H1 (cell line): ENCODE results near the gene MTX3. TPM values are rescaled to one million over a fixed set of nuclear protein-coding genes. Genes with fewer than 3 reads are reported as not detected.

Source experiments
- CTCF ChIA-PET: fragments of 300-600 bp; sonication (Branson Sonifier 250); formaldehyde crosslinking; loops from one replicate; lab custom pipeline; 2021; ENCODE audit not compliant: partially characterized antibody; lab: Charles Lee
- POLR2A ChIA-PET: fragments of 300-600 bp; sonication (Branson Sonifier 250); formaldehyde crosslinking; loops from one replicate; lab custom pipeline; 2021; ENCODE audit warnings: inconsistent platforms; ENCODE audit not compliant: partially characterized antibody; lab: Charles Lee
- DNase-seq, 2 experiments: peaks; one replicate each; pipeline versions ENCODE4 v3.0.0 to v3.0.0-alpha.2; 2010 to 2022; ENCODE audit warnings: low spot score in 2 of 2, low read depth in 1 of 2, mixed read lengths in 1 of 2
- FAIRE-seq: peaks from 2 replicates; lab custom pipeline; 2011; peaks lifted over from hg19 to GRCh38; lab: Jason Lieb, UNC
- H2AFZ ChIP-seq: 2 replicates; pipeline ENCODE4 v1.8.1; 2012; ENCODE audit warnings: low read length, inconsistent platforms
- H2AK5ac ChIP-seq: 2 replicates; pipeline ENCODE4 v1.6.1; 2013; ENCODE audit warnings: low read depth, low read length
- H2BK120ac ChIP-seq: replicated peaks from 2 replicates; pipeline ENCODE3; 2013; ENCODE audit warnings: low read depth, low read length, inconsistent platforms
- H2BK12ac ChIP-seq: 2 replicates; pipeline ENCODE4 v1.6.1; 2013; ENCODE audit warnings: low read depth, low read length
- H2BK15ac ChIP-seq: 2 replicates; pipeline ENCODE4 v1.6.1; 2013; ENCODE audit warnings: low read length
- H2BK20ac ChIP-seq: 2 replicates; pipeline ENCODE4 v1.6.1; 2013; ENCODE audit warnings: low read length
- H2BK5ac ChIP-seq: 2 replicates; pipeline ENCODE4 v1.6.1; 2013; ENCODE audit warnings: low read depth, low read length
- H3K14ac ChIP-seq: 2 replicates; pipeline ENCODE4 v1.6.1; 2013; ENCODE audit warnings: inconsistent platforms; ENCODE audit not compliant: insufficient read length
- H3K18ac ChIP-seq: 2 replicates; pipeline ENCODE4 v1.6.1; 2013; ENCODE audit warnings: low read length; ENCODE audit errors: extremely low read depth
- H3K23ac ChIP-seq: 2 replicates; pipeline ENCODE4 v1.6.1; 2013; ENCODE audit warnings: inconsistent platforms; ENCODE audit not compliant: insufficient read length
- H3K23me2 ChIP-seq: 2 replicates; pipeline ENCODE4 v1.6.1; 2013; ENCODE audit warnings: low read depth, low read length
- H3K27ac ChIP-seq: 2 replicates; pipeline ENCODE4 v1.6.1; 2011; ENCODE audit warnings: low read depth, low read length, inconsistent platforms
- H3K27me3 ChIP-seq, 4 experiments: replicated peaks in 1 of 4; 1 replicate in 1 of 4; 2 replicates in 3 of 4; pipeline versions ENCODE4 v1.6.1 to v1.8.1; 2011 to 2013; ENCODE audit warnings: low read length in 3 of 4, mild to moderate bottlenecking in 3 of 4, inconsistent platforms in 2 of 4, mixed read lengths in 2 of 4, moderate library complexity in 1 of 4; ENCODE audit not compliant: control insufficient read depth in 3 of 4, insufficient read depth in 3 of 4; ENCODE audit errors: extremely low read depth in 1 of 4
- H3K36me3 ChIP-seq, 4 experiments: 2 replicates each; pipeline versions ENCODE4 v1.6.1 to v1.8.1; 2011 to 2013; ENCODE audit warnings: mild to moderate bottlenecking in 4 of 4, low read length in 3 of 4, moderate library complexity in 2 of 4, control low read depth in 1 of 4, inconsistent platforms in 1 of 4; ENCODE audit not compliant: insufficient read depth in 4 of 4, control insufficient read depth in 2 of 4
- H3K4ac ChIP-seq: replicated peaks from 2 replicates; pipeline ENCODE3; 2013; ENCODE audit warnings: low read length, low read depth, mixed read lengths, inconsistent platforms; ENCODE audit not compliant: insufficient read length
- H3K4me1 ChIP-seq, 4 experiments: replicated peaks in 1 of 4; 1 replicate in 1 of 4; 2 replicates in 3 of 4; pipeline versions ENCODE4 v1.6.1 to v1.8.1; 2011 to 2013; ENCODE audit warnings: low read length in 3 of 4, inconsistent platforms in 2 of 4, mixed read lengths in 1 of 4; ENCODE audit not compliant: insufficient read depth in 4 of 4, control insufficient read depth in 3 of 4
- H3K4me2 ChIP-seq, 2 experiments: 2 replicates each; pipeline versions ENCODE4 v1.6.1 to v1.8.1; 2011 to 2013; ENCODE audit warnings: low read depth in 2 of 2, low read length in 2 of 2, control low read depth in 1 of 2, inconsistent platforms in 1 of 2, mild to moderate bottlenecking in 1 of 2; ENCODE audit not compliant: insufficient read depth in 1 of 2
- H3K4me3 ChIP-seq, 4 experiments: fragments of 200-600, 300-600 bp in 1 of 4; sonication (generic), shearing (Covaris generic), sonication (Bioruptor Twin) in 1 of 4; 2 replicates each; pipeline versions ENCODE4 v1.5.1 to v1.8.1; 2011 to 2016; ENCODE audit warnings: low read length in 4 of 4, low read depth in 3 of 4, control low read depth in 2 of 4, inconsistent platforms in 2 of 4, mild to moderate bottlenecking in 2 of 4, mixed read lengths in 1 of 4, moderate library complexity in 1 of 4; ENCODE audit not compliant: insufficient read depth in 2 of 4; ENCODE audit errors: extremely low read depth in 1 of 4
- H3K56ac ChIP-seq: replicated peaks from 2 replicates; pipeline ENCODE3; 2013; ENCODE audit warnings: low read depth, mild to moderate bottlenecking, mixed read lengths, low read length, inconsistent platforms; ENCODE audit not compliant: insufficient read length
- H3K79me1 ChIP-seq: 2 replicates; pipeline ENCODE4 v1.6.1; 2013; ENCODE audit warnings: low read depth, low read length, control low read depth
- H3K79me2 ChIP-seq, 2 experiments: 2 replicates each; pipeline versions ENCODE4 v1.6.1 to v1.8.1; 2012 to 2013; ENCODE audit warnings: low read length in 2 of 2, mild to moderate bottlenecking in 2 of 2, inconsistent platforms in 1 of 2; ENCODE audit not compliant: insufficient read depth in 2 of 2, control insufficient read depth in 1 of 2
- H3K9ac ChIP-seq, 4 experiments: replicated peaks in 1 of 4; 1 replicate in 1 of 4; 2 replicates in 3 of 4; pipeline versions ENCODE4 v1.6.1 to v1.8.1; 2011 to 2013; ENCODE audit warnings: low read depth in 3 of 4, low read length in 3 of 4, control low read depth in 2 of 4, mild to moderate bottlenecking in 2 of 4, moderate library complexity in 2 of 4, inconsistent platforms in 1 of 4; ENCODE audit errors: extremely low read depth in 1 of 4
- H3K9me3 ChIP-seq, 2 experiments: 2 replicates each; pipeline versions ENCODE4 v1.6.1 to v1.8.1; 2012 to 2013; ENCODE audit warnings: mild to moderate bottlenecking in 2 of 2, moderate library complexity in 2 of 2, control low read depth in 1 of 2, inconsistent platforms in 1 of 2, low read depth in 1 of 2, low read length in 1 of 2, mixed read lengths in 1 of 2; ENCODE audit not compliant: insufficient read depth in 2 of 2
- H4K20me1 ChIP-seq, 2 experiments: replicated peaks in 1 of 2; 2 replicates each; pipeline versions ENCODE3 to v1.8.1; 2011 to 2013; ENCODE audit warnings: inconsistent platforms in 2 of 2, low read length in 2 of 2, mild to moderate bottlenecking in 1 of 2; ENCODE audit not compliant: insufficient read depth in 2 of 2, control insufficient read depth in 1 of 2
- H4K5ac ChIP-seq: 2 replicates; pipeline ENCODE4 v1.6.1; 2013; ENCODE audit warnings: low read length, low read depth, mixed read lengths, inconsistent platforms; ENCODE audit not compliant: insufficient read length
- H4K8ac ChIP-seq: 2 replicates; pipeline ENCODE4 v1.8.0; 2013; ENCODE audit warnings: mild to moderate bottlenecking, moderate library complexity, low read length, inconsistent platforms; ENCODE audit not compliant: insufficient read depth; ENCODE audit errors: extremely low read depth
- H4K91ac ChIP-seq: replicated peaks from 2 replicates; pipeline ENCODE3; 2013; ENCODE audit warnings: low read length, mixed read lengths, inconsistent platforms; ENCODE audit not compliant: insufficient read length
- RBBP5 ChIP-seq: IDR thresholded peaks from 2 replicates; pipeline ENCODE4 v1.7.1; 2012; ENCODE audit warnings: low read depth, mild to moderate bottlenecking, inconsistent platforms, low read length, moderate library complexity, borderline replicate concordance
- WGBS, 2 experiments: shearing (Covaris generic) in 1 of 2; methylation state at CpG; one replicate each; pipeline versions ENCODE4 v1.1.6 to v1.1.7; 2013 to 2015; ENCODE audit warnings: low lambda C conversion rate in 2 of 2, mixed read lengths in 2 of 2, inconsistent platforms in 1 of 2, low coverage in 1 of 2, missing lambda C conversion rate in 1 of 2; ENCODE audit not compliant: insufficient replicate concordance in 2 of 2, insufficient coverage in 1 of 2, insufficient read length in 1 of 2; ENCODE audit errors: extremely low coverage in 1 of 2, missing lambda C conversion rate in 1 of 2; 5-methylcytosine and 5-hydroxymethylcytosine counted together
- polyA plus RNA-seq, 7 experiments: library from polyadenylated mRNA; depleted of rRNA in 3 of 7; stranded (reverse) in 5 of 7; unstranded in 2 of 7; fragments of >200 nt in 5 of 7; fragments of 200-250 nt in 2 of 7; gene quantifications; 1 replicate in 5 of 7; 2 replicates in 1 of 7; 4 replicates in 1 of 7; pipeline versions ENCODE4 v1.2.1 to v1.2.3, GENCODE V29; 2011 to 2013; ENCODE audit warnings: missing spikeins in 2 of 7, mixed read lengths in 2 of 7
- total RNA-seq: library from RNA; stranded (reverse); fragmentation: NEBNext Ultra II Directional; extraction: Animal tissue kit (Norgen Biotek cat#: 25700); gene quantifications from 2 replicates; pipeline ENCODE4 v1.2.1, GENCODE V29; 2021

The MTX3 gene
- total and polyA plus RNA-seq, 2 of the 8 experiments (the other 6 are each of a cell fraction or from before 2014, with no cell fraction given): 9.4 to 28.8 TPM

- Histone ChIP-seq H2BK15ac (no peak overlapping the region), H3K79me1 (no peaks in the 10 kb centered on the region), H3K4ac (no peak overlapping the region), H3K27me3 (no peaks in the 10 kb centered on the region), H3K36me3 (peaks cover 2 to 27% (median 8%) of the 10 kb centered on the region in 4 experiments; a peak in 4 of 8 replicates), H3K27ac (no peak overlapping the region), H3K9me3 (no peaks in the 10 kb centered on the region), H2BK120ac (no peak overlapping the region), H2AK5ac (no peak overlapping the region), H3K14ac (no peak overlapping the region), H4K91ac (no peak overlapping the region), H3K23me2 (no peaks in the 10 kb centered on the region), H4K5ac (no peak overlapping the region), H3K56ac (no peak overlapping the region), H4K8ac (no peak overlapping the region), H3K4me3 (no peak overlapping the region), H2BK5ac (no peak overlapping the region; the same call in 1 of the 2 replicates), H4K20me1 (peaks cover 0 to 1% of the 10 kb centered on the region in 2 experiments), H2BK12ac (no peak overlapping the region), H3K4me1 (peaks cover 0 to 2% (median 0%) of the 10 kb centered on the region in 4 experiments; a peak in 1 of 7 replicates), H3K4me2 (no peak overlapping the region), H3K23ac (no peak overlapping the region), H3K79me2 (no peaks in the 10 kb centered on the region), H3K18ac (no peak overlapping the region), H2AFZ (no peak overlapping the region), H3K9ac (no peak overlapping the region), H2BK20ac (no peak overlapping the region)
- DNase-seq (no peak), FAIRE-seq (peak; percentile 24)
- 85% methylated on average over 5 of the region's 5 CpGs; no CpG with 5 or more reads in 1 of the 2 experiments for WGBS, 2 experiments
- CTCF ChIA-PET: interaction anchor here (1.4 to 1.6 kb wide), 3 partner anchors 12 to 108 kb away, joined by 3 to 4 read pairs (median 4); no protein-coding TSS in a partner anchor
- POLR2A ChIA-PET: interaction anchor here (1.0 to 2.1 kb wide), 2 partner anchors 9 to 15 kb away, joined by 3 to 12 read pairs; no protein-coding TSS in a partner anchor
- no peak for TF ChIP-seq RBBP5
Observed at GRCh38 chr5:79975422-79975821, 15.6 kb downstream of the MTX3 start.
